ENCODE measurements around the gene KIAA1217.
A peak's percentile ranks its signal among the peaks of the same experiment; 100 is the strongest.
"Not testable (repeated sequence)": the region's sequence is repeated elsewhere in the genome, so short reads cannot be mapped to it uniquely, and the experiment has no call there.

The KIAA1217 gene

GRCh38 chr10:24463611-24464426 lies 254.9 kb downstream of the KIAA1217 start:
- DNase-seq = no peak

DNA sequence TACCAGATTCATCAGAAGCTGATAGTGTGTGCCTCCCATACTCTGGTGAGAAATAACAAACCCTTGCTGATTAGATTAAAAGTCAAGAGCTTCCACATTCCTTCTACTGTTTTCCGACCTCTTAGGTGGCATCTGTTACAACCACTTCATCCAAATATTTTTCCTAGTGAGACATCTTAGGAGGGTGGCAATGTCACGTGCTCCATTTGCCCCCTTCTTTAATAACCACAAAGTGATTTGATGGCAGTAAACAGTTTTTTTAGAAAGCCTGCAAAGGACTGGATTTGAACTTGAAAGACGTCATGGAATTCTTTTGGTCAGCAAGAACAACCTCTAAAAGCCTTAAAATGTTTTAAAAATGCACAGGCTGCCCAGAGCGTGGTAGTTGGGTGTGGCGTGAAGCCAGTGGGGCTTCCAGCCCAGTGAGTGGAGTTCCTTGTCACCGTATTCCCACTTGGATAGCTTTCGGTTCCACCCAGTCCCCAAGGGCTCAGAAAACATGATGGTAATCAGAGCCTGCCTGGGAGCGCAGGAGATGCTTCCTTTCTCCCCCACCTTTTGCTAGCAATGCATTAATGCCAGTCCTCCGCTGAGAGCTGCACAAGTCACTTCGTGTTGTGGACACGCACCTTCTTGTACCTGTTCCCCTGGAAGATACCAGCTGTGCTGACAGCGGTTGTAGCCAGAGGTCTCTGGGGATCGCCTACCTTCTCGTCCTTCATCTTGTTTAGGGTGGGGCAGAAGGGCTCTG lies 256.4 kb downstream of the KIAA1217 start:
- no peak for DNase-seq
- no peak for TF ChIP-seq GATA1 (IDR thresholded peaks at IDR 0.05; ENCODE audit: low read depth, low read length)
- no peak for TF ChIP-seq POLR2A (IDR thresholded peaks at IDR 0.05; ENCODE audit: low read length)

More at GRCh38 chr10:24463611-24464426, 254.9 kb downstream of the KIAA1217 start:
- TF ChIP-seq GATA1 (IDR thresholded peaks at IDR 0.05; ENCODE audit: low read depth, low read length) = no peak
- TF ChIP-seq POLR2A (IDR thresholded peaks at IDR 0.05; ENCODE audit: low read length) = no peak

DNA sequence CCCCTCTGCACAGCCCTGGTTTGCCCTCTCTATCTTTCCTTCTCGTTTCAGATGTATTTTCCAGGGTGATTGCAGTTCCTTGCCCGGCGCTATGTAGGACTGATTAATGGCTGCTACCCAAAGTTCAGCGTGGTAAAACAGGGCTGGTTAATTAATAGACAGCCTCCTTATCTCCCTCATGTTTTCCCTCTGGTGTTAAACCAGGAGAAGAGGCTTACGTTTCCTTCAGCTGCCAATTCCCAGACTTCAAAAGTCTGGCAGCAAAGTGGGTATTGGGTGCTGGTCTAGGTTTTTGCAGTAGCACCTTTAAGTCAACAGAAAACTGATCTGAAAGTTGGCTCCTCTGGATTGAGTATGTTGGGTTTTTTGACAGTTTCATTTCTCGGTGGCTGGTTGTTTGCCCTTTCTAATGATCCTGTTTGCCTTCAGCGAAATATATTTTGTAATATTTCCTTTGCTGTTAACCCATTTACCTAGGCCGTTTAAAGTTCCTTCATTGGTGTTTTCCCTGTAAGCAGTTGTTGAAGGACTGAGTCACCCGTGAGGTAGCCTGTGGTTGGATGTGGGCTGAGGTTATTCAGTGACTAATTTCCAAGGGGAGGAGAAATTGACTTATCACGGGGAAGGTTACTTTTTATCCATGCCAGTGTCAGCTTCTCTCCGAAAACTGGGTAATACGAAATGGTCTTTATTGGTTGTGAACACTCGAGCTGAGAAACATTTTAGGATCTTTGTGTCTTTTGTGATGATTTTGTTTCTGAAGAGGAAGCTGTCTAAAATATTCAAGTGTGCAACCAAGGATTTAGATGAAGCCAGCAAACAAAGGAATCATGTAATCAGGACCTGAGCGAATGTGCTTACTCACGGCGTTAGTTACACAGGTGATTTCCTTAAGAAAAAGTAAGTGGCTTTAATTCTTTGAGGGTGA lies 257.2 kb downstream of the KIAA1217 start:
- TF ChIP-seq GATA1 (IDR thresholded peaks at IDR 0.05; ENCODE audit: low read depth, low read length) = no peak
- no peak for TF ChIP-seq POLR2A (IDR thresholded peaks at IDR 0.05; ENCODE audit: low read length)
- peak in 1 of 2 experiments; percentile 13 for DNase-seq

DNA sequence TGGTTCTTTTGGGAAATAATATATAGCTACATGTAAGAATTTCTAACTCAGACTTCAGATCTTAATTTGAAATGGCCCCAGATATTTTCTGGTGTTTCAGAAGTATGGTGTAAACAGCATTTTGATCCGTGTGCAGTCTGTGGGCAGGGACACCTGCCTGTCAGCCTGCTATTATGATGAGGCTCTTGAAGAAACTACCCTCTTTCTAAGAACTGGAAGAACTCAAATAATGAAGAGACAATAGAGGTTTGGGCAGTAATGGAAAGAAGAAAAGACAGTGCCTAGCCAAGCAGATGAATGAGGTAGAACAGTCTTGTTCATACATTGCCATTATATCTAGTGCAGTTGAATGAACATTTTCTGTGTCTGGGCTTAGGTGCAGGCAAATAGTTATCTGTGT lies 258.2 kb downstream of the KIAA1217 start:
- TF ChIP-seq GATA1 (IDR thresholded peaks at IDR 0.05; ENCODE audit: low read depth, low read length) = no peak
- no peak for TF ChIP-seq POLR2A (IDR thresholded peaks at IDR 0.05; ENCODE audit: low read length)
- DNase-seq = no peak

- DNase-seq = no peak
- TF ChIP-seq GATA1 (IDR thresholded peaks at IDR 0.05; ENCODE audit: low read depth, low read length) (no peak), POLR2A (IDR thresholded peaks at IDR 0.05; ENCODE audit: low read length) (no peak)
Measured at GRCh38 chr10:24467605-24468004, 258.7 kb downstream of the KIAA1217 start.

- TF ChIP-seq POLR2A (IDR thresholded peaks at IDR 0.05; ENCODE audit: low read length) (no peak), GATA1 (IDR thresholded peaks at IDR 0.05; ENCODE audit: low read depth, low read length) (no peak)
- no peak for DNase-seq
Measured at GRCh38 chr10:24468281-24468751, 259.4 kb downstream of the KIAA1217 start.

DNA sequence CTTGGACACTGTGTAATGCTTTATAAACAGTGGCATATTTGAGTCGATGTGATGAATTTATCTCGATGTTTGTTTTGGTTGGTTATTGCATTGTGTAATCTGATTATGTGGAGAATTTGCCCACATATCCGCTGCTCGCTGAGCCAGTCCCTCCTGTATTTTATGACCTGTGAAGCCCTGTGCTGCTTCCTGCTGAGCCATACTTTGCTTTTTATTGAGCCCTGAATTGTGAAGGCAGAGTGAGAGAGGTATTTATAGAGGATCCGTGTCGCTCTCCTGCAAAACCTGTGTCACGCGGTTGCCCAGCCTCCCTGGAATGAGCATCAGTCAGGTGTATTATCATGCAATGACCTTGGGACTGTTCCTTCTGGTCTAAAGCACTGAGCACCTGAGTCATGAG lies 261.1 kb downstream of the KIAA1217 start:
- TF ChIP-seq GATA1 (IDR thresholded peaks at IDR 0.05; ENCODE audit: low read depth, low read length) = no peak
- TF ChIP-seq POLR2A (IDR thresholded peaks at IDR 0.05; ENCODE audit: low read length) = no peak
- no peak for DNase-seq

- DNase-seq = no peak
- TF ChIP-seq POLR2A (IDR thresholded peaks at IDR 0.05; ENCODE audit: low read length) (no peak), GATA1 (IDR thresholded peaks at IDR 0.05; ENCODE audit: low read depth, low read length) (no peak)
Measured at GRCh38 chr10:24475598-24475997, 266.7 kb downstream of the KIAA1217 start.

- DNase-seq = no peak
Measured at GRCh38 chr10:24476913-24477701, 268.2 kb downstream of the KIAA1217 start.

GRCh38 chr10:24477915-24478314 lies 269.0 kb downstream of the KIAA1217 start:
- no peak for DNase-seq
- TF ChIP-seq GATA1 (IDR thresholded peaks at IDR 0.05; ENCODE audit: low read depth, low read length) (no peak), POLR2A (IDR thresholded peaks at IDR 0.05; ENCODE audit: low read length) (no peak)

More at GRCh38 chr10:24476913-24477701, 268.2 kb downstream of the KIAA1217 start:
- TF ChIP-seq POLR2A (IDR thresholded peaks at IDR 0.05; ENCODE audit: low read length) = no peak
- no peak for TF ChIP-seq GATA1 (IDR thresholded peaks at IDR 0.05; ENCODE audit: low read depth, low read length)

DNA sequence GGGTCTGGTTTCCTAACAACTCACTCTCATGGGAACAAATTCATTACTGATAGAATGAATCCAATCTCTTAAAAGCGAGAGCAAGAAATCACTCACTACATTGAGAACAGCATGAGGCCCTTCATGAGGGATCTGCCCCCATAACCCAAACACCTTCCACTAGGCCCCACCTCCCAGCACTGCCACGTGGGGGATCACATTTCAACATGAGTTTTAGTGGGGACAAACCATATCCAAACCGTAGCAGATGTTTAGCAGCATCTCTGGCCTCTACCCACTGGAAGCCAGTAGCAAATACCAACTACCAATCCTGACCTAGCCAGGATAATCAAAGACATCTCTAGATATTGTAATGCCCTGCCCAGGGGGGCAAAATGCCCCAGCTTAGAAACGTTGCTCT lies 270.9 kb downstream of the KIAA1217 start:
- no peak for TF ChIP-seq GATA1 (IDR thresholded peaks at IDR 0.05; ENCODE audit: low read depth, low read length)
- TF ChIP-seq POLR2A (IDR thresholded peaks at IDR 0.05; ENCODE audit: low read length) = no peak
- no peak for DNase-seq

DNA sequence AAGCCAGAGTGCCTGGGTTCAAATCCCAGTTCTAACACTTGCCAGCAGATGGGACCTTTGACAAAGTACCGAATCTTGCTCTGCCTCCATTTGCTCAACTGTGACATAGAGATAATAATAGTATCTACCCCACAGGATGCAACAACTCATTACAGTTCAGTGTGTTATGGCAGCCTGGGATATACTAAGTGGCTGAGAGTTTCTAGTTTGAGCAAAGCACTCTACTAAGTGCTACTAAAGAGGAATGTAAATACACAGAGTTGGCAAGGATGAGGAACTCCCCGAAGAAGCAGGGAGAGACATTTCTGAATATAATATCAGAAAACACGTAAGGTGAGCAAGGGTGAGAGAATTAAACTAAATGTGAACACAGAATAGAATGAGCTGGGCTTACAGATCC lies 271.5 kb downstream of the KIAA1217 start:
- no peak for DNase-seq
- TF ChIP-seq POLR2A (IDR thresholded peaks at IDR 0.05; ENCODE audit: low read length) = no peak
- TF ChIP-seq GATA1 (IDR thresholded peaks at IDR 0.05; ENCODE audit: low read depth, low read length) = no peak

DNA sequence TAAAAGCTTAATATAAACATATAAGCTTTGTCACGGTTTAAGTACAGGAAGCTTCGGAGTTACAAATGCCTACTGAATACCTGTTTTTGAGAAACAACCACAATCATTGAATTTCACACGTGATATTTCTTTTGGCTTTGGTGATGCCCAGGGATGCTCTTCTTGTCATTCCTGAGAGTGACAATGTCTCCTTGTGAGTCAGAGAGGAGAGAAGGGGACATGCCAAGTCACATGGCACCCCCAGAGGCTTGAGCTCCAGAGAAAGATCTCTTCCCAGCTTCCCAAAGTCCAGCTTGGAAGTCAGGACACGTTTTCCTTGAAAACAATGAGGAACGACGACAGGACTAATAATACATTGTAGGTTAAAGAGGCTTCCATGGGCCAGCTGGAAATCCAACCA lies 272.3 kb downstream of the KIAA1217 start:
- DNase-seq = no peak
- no peak for TF ChIP-seq GATA1 (IDR thresholded peaks at IDR 0.05; ENCODE audit: low read depth, low read length)
- TF ChIP-seq POLR2A (IDR thresholded peaks at IDR 0.05; ENCODE audit: low read length) = no peak

GRCh38 chr10:24482713-24483112 lies 273.8 kb downstream of the KIAA1217 start:
- DNase-seq = not testable (repeated sequence)
